ENCODE measurements around the gene PPP1R1A.

PPP1R1A gene, protein sequence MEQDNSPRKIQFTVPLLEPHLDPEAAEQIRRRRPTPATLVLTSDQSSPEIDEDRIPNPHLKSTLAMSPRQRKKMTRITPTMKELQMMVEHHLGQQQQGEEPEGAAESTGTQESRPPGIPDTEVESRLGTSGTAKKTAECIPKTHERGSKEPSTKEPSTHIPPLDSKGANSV

DNA sequence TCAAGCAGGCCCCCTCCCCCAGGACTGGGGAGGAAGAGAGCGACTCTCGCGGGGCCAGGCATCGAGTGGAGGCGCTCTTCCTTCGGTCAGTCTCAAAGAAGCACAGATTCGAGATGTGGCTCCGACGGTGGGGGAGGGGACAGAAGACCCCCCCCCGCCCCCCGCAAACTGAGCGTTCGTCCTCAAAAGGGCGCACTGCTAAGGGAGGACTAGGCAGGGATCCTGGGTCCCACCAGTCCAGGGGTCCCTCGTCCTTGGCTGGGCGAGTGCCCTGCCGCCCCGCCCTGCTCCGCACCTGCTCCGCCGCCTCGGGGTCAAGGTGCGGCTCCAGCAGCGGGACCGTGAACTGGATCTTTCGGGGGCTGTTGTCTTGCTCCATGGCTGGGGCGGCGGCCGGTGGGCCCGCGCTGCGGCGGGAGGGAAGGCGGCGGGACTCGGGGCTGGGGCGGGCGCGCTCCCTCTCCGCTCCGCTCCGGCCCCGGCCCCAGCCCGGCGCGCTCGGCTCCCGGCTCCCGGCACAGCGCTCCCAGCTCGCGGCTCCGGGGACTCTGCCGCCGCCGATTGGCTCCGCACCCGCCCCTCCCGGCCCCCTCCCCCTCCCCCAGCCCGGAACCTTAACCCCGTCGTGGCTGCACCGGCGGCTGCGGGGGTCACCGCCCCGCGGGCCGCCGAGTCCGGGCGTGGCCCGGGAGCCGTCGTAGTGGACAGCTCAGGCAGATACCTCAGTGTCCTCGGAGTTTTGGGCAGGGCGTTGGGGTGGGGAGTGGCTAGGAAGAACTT is at the start of gene PPP1R1A:
PPP1R1A (minus strand) TSS at position 550 of the 780 bp plus-strand sequence; CDS start at position 379, 171 bp downstream.
- FAIRE-seq = no peak

- FAIRE-seq = no peak
Observed at GRCh38 chr12:54634795-54635194, 46.3 kb upstream of the PPP1R1A start, which contains the start of gene LACRT. Gene LACRT, minus strand, starts transcription at chr12:54634895. Its CDS starts 54 bp downstream, at chr12:54634841.

GRCh38 chr12:54631988-54632728 is 43.7 kb upstream of the PPP1R1A start:
- FAIRE-seq = no peak

DNA sequence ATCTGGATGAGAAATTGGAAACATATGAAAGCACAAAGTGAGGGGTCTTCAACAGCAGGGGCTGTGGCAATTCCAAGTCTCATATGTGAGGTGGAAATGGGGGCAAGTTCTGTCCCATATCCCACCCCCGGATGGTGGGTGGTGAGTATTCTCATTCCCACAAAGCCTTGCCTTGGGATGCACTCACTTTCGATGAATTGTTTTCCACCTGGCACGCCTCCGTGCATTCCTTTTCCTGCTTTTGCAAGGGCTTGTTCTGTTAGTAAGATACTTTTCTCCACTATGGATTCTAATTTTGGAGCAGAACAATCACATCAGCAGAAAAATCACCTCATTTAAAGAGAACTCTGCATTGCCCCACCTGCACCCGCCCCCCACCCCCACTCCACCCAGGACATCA is 43.1 kb upstream of the PPP1R1A start:
- no peak for FAIRE-seq

GRCh38 chr12:54629925-54630324 is 41.5 kb upstream of the PPP1R1A start:
- no peak for FAIRE-seq

- FAIRE-seq = no peak
Observed at GRCh38 chr12:54628186-54628846, 39.9 kb upstream of the PPP1R1A start.

- no peak for FAIRE-seq
Observed at GRCh38 chr12:54627304-54627703, 38.8 kb upstream of the PPP1R1A start.

DNA sequence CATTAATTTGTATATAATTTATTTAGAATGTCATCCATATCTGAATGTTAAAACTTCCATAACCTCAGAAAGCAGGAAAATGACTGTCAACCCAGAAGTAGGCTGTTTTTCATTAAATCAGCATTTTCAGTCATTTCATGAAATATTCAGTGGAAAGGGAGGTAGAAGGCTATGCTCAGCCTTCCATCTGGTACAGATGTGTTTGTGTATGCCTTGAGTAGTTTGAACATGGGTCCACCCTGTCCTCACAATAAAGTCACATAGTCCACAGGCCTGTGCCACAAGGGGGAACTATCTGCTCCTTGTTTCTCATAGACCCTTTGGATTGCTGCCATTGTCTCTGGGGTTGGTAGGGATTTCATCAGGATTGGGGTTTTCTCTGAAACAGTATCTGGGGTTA is 37.1 kb upstream of the PPP1R1A start:
- no peak for FAIRE-seq

DNA sequence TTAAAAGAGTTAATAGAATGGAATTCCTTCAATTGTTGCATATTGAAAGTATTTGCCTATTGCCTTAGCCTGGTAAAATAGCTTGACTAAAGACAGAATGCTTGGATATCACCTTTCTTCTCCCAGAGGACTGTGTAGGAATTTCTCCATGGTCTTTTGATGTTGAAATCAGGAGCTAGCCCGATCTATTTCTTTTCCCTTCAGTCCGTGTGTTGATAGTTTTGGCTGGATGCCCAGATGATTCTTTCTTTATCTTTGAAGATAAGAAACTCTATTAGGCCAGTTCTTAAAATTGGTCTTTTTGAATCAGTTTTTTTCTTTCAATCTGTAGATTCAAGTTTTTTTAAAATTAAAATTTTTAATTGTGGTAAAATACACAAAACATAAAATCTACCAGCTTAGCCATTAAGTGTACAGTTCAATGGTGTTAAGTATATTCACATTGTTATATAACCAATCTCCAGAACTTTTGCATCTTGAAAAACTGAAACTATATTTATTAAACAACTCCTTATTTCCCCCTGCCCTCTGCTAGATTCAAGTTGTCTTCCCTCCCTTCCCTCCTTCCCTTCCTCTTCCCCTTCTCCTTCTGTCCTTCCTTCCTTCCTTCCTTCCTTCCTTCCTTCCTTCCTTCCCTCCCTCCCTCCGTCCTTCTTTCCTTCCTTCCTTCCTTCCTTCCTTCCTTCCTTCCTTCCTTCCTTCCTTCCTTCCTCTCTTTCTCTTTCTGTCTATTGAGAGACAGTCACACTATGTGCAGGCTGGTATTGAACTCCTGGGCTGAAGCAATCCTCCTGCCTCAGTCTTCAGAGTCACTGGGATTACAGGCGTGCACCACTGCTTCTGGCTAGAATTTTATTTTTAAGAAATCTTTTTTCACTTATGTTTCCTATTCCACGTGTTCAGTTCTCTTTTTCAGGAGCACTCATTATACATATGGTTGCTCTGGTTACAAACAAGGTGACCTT is 36.1 kb upstream of the PPP1R1A start:
- FAIRE-seq = no peak

- FAIRE-seq = peak; percentile 86
Observed at GRCh38 chr12:54622463-54623183, 34.2 kb upstream of the PPP1R1A start.

DNA sequence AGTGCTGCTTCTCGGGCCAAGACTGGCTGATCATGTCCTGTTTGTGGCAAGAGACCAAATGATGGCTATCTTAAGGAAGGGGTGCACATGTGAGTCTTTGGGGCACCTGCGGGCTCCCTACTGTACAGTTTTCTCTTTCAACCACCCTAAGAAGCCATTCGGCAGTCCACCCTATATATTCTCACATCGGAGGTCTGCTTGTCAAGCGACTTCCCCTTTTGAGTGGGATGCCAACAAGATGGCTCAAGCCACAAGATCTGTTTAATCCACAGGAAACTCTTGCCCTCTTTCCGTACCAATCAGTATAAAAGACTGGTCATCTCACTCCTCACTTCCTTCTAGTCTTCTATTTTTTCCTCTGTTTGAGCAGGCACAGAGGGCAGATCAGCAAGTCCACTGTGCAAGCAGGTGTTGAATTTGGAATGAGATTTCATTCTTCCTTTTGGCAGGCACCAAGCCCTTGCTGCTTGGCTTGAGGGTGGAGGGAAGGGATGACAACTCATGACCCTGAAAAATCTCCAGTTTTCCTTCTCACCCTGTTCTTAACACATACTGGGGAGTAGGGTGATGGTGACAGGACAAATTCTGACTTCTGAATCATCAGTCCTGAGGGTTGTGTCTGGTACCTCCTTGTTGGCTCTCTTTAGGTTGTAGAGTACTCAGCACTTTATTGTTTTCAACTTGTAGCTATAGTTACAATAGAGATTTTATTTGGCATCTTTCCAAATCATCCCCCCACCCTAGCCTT is 28.6 kb upstream of the PPP1R1A start:
- no peak for FAIRE-seq

- FAIRE-seq = no peak
Observed at GRCh38 chr12:54612225-54612750, 23.8 kb upstream of the PPP1R1A start.

- no peak for FAIRE-seq
Observed at GRCh38 chr12:54611715-54612149, 23.3 kb upstream of the PPP1R1A start.

DNA sequence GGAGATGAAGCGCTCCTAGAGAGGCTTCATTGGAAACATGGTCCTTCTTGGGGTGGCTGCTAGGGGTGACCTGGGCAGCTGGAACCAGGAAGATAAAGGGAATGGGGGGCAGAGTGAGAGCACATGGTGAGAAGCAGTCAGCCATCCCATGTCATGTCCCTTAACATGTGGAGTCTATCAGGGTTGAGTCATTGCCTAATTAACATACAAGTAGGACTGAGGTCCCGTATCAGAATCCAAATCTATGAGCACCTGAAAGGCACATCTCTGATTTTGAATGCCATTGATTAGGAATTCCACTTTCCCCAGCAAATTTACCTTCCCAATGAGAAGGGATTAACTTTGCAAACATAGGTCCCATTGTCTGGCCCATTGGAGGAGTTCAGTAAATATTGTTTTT is 20.3 kb upstream of the PPP1R1A start:
- no peak for FAIRE-seq

DNA sequence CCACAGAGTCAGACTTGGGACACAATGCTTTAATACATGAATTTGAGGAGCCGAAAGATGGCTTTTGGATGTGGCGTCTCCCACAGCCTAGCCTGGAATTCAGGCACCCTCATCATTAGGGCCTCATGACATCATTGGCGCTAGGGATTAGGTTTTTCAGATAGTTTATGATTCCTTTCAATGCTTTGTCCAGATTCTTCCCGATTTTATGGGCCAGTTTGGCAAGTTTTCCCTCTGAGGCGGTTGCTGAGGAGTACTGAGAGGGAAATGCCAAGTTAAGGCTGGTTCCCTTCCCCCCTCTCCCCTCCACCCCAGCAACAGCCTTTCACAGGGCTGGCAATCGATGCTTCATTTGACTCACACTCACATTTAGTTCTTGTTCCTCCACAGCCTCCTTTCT is 19.7 kb upstream of the PPP1R1A start:
- FAIRE-seq = no peak

DNA sequence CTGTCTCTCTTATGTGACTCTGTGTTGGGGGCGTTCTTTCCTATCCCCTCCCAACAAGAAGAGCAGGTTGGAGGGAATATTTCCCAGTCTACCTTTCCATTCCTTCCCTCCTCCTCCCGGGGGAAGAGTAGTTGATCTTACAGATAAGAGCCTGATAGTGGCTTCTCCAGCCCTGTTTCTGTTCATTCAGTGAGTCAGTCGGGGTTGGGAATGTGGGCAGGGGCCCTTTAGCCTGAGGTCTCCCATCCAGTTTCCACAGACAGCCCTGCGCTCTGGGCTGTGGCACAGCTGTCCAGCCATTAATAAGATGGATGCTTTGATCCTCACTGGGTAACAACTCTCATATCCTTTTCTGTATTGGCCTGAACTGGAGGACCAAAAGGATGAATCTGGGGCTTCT is 18.1 kb upstream of the PPP1R1A start:
- no peak for FAIRE-seq

DNA sequence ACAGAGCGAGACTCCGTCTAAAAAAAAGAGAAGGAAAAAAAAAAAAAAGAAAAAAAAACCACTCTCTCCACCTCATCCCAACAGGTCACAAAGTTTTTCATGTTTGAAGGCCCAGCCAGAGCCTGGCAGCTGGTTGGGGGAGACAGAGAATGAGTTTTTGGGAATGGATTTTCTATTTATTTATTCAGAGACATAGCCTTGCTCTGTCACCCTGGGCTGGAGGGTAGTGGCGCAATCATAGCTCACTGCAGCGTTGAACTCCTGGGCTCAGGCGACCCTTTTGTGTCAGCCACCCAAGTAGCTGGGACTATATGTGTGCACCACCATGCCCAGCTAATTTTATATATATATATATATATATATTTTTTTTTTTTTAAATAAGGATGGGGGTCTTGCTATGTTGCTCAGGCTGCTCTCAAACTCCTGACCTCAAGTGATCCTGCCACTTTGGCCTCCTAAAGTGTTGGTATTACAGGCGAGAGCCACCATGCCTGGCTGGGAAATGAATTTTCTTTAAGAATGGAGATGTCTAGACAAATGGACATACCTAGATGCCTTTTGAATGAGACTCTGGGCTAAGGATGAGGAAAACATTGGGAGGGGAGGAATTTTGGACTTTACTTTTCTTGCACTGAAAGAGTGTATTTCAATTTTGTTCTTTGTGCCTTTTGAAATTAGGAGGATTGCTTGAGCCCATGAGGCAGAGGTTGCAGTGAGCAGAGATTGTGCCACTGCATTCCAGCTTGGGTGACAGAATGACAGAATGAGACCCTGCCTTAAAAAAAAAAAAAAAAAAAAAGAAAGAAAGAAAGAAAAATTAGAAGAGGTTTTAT is 16.9 kb upstream of the PPP1R1A start:
- no peak for FAIRE-seq

DNA sequence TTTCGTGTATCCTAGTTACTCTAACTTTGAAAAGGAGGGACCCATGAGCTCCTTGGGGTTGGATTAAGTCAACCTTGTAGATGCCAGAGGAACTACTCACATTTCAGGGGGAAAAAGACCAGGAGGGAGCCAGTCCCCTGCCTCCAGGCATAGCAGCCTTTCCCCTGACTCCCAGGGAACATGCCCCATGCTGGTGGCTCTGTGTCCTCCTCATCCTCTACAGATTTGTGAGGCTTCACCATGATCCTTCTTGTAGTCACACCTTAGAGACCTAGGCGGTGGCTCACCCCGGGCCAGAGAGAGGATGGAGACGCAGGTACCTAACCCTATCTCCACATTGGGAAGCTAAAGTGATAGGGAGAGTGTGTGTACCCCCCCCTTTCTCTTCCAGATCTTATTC is 16.0 kb upstream of the PPP1R1A start:
- no peak for FAIRE-seq

DNA sequence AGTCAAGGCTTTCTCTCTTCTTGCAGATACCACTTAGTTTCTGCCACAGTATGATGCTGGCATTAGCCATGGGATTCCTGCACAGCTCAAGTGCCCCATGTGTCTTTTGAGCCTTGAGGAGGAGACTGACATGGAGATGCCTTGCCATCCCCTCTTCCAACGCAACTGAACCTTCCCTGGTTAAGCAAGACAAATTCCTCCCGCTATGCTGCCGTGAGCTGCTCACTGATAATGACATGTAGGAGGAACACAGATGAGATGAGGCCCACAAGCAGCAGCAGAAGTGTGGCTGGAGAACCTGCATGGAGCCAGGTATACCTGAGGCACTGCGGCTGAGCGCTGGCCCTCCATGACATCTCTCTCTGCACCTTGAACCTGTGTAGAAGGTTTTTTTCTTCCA is 15.4 kb upstream of the PPP1R1A start:
- FAIRE-seq = no peak

Data from A204.1 (cell line).